Gastrocnemius medialis (tissue), 4 donors: ENCODE results near the gene INPP4B. TPM values are rescaled to one million over a fixed set of nuclear protein-coding genes. Genes with fewer than 3 reads are reported as not detected.

Source experiments
- ATAC-seq, 2 donors: fragments of 150-250 bp; one replicate each; pipeline ENCODE4 v1.9.1; 2016
- DNase-seq, 2 donors: peaks; one replicate each; pipeline ENCODE4 v3.0.0-alpha.2; 2019
- H3K27ac ChIP-seq, 4 donors: fragments of 200-600 bp; sonication (generic); 1 replicate in 1 of 4; 2 replicates in 3 of 4; pipeline ENCODE4 v1.5.1; 2016 to 2018; ENCODE audit warnings: mild to moderate bottlenecking in 2 of 4, moderate library complexity in 1 of 4
- H3K27me3 ChIP-seq, 3 donors: fragments of 200-600 bp; sonication (generic) in 2 of 3; 1 replicate in 1 of 3; 2 replicates in 2 of 3; pipeline versions ENCODE4 v1.5.1 to v1.6.0; 2016 to 2019; ENCODE audit warnings: mild to moderate bottlenecking in 1 of 3, moderate library complexity in 1 of 3
- H3K36me3 ChIP-seq, 2 donors: fragments of 200-600 bp; sonication (generic) in 1 of 2; one replicate each; pipeline ENCODE4 v1.5.1; 2017 to 2018
- H3K4me1 ChIP-seq, 2 donors: fragments of 200-600 bp; sonication (generic) in 1 of 2; one replicate each; pipeline ENCODE4 v1.5.1; 2016 to 2017; ENCODE audit warnings: mild to moderate bottlenecking in 2 of 2
- H3K4me3 ChIP-seq, 4 donors: fragments of 200-600 bp; sonication (generic) in 3 of 4; 1 replicate in 1 of 4; 2 replicates in 3 of 4; pipeline ENCODE4 v1.5.1; 2016 to 2019; ENCODE audit warnings: mild to moderate bottlenecking in 2 of 4
- H3K9me3 ChIP-seq, 3 donors: fragments of 200-600 bp; sonication (generic) in 2 of 3; 1 replicate in 1 of 3; 2 replicates in 2 of 3; pipeline ENCODE4 v1.5.1; 2016 to 2019
- CTCF ChIP-seq, 5 experiments: fragments of 450-650 bp in 3 of 5; fragments of 200-600 bp in 2 of 5; sonication (generic) in 2 of 5; IDR thresholded peaks in 4 of 5; conservative IDR thresholded peaks in 1 of 5; 1 replicate in 4 of 5; 2 replicates in 1 of 5; pipeline ENCODE4 v1.5.1; 2016 to 2019; ENCODE audit warnings: antibody characterized with exemption in 5 of 5, mild to moderate bottlenecking in 3 of 5, moderate library complexity in 3 of 5
- POLR2A ChIP-seq, 2 donors: fragments of 450-650 bp; IDR thresholded peaks; one replicate each; pipeline ENCODE4 v1.6.1; 2017; ENCODE audit warnings: antibody characterized with exemption in 2 of 2, mild to moderate bottlenecking in 2 of 2, moderate library complexity in 2 of 2
- in situ Hi-C, 4 donors: fragments of 200-750 bp; cut with MboI; loops; one replicate each; pipeline versions ENCODE4 v1.15.0 to v1.8.0; 2017; ENCODE audit warnings: low sequenced_read_pairs in 4 of 4
- intact Hi-C: fragments of 100-400 bp; cut with DNase I; formaldehyde crosslinking; loops from one replicate; pipeline ENCODE4 v1.15.1; 2023; ENCODE audit warnings: low total_unique reads
- total RNA-seq, 4 donors: library from RNA; depleted of rRNA; stranded (reverse); fragments of >200 nt; gene quantifications; one replicate each; pipeline versions ENCODE4 v1.1.0 to v1.2.3, GENCODE V29; 2016

INPP4B gene
- total RNA-seq, 4 donors from 2014 or later = 7.5 to 23.6 (median 9.1) TPM

GRCh38 chr4:142354794-142355420 is 491.2 kb downstream of the INPP4B start:
- no peak for ATAC-seq
- no peak for DNase-seq
- intact Hi-C loops = loop anchor here (10.0 kb wide), 1 partner anchor 460 kb away; no protein-coding TSS in a partner anchor
- Histone ChIP-seq H3K4me1 (peaks cover 35 to 52% of the 10 kb centered on the region in 2 donors), H3K27ac (peak overlapping the region; percentile 22 to 66 (median 50)), H3K36me3 (no peaks in the 10 kb centered on the region), H3K4me3 (no peak overlapping the region), H3K9me3 (no peaks in the 10 kb centered on the region), H3K27me3 (no peaks in the 10 kb centered on the region)
- TF ChIP-seq CTCF (IDR thresholded peaks at IDR 0.05 in 4 of 5, conservative IDR thresholded peaks at IDR 0.05 in 1 of 5) (no peak), POLR2A (IDR thresholded peaks at IDR 0.05) (no peak)
- in situ Hi-C loops = loop anchor here in 3 of 4 donors (10.0 to 25.0 kb wide), 3 partner anchors 357 to 490 kb away; partner anchors contain the start of gene INPP4B (in 3 of the 3)

DNA sequence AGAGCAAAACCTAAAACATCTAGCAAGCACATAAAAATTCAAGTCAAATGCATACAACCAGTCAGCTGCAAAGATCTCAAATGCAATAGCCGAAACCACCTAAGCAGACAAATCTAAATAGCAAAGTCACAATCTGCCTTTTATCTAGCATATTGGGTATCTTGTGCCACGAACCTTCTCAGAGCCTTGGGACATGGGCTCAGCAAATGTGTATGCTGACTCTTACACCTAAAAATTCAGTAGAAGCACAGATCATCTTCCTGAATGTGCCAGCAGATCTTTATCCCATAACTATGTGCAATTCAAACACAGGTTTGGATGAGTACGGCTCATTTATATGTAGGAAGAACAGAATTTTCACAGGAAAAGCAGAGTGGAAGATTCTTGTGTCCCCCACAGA is 492.1 kb downstream of the INPP4B start:
- peaks cover 36 to 57% of the 10 kb centered on the region in 2 donors for H3K4me1 ChIP-seq
- H3K27ac ChIP-seq = peak overlapping the region in 3 of 4 donors; percentile 46 to 66 (median 54)
- ATAC-seq = no peak
- no peaks in the 10 kb centered on the region for H3K36me3 ChIP-seq
- no peaks in the 10 kb centered on the region for H3K27me3 ChIP-seq
- in situ Hi-C loops = loop anchor here in 3 of 4 donors (10.0 to 25.0 kb wide), 3 partner anchors 358 to 491 kb away; partner anchors contain the start of gene INPP4B (in 3 of the 3)
- no peak for DNase-seq
- no peaks in the 10 kb centered on the region for H3K9me3 ChIP-seq
- intact Hi-C loops = loop anchor here (10.0 kb wide), 1 partner anchor 461 kb away; no protein-coding TSS in a partner anchor
- TF ChIP-seq CTCF (IDR thresholded peaks at IDR 0.05 in 4 of 5, conservative IDR thresholded peaks at IDR 0.05 in 1 of 5) = no peak
- no peak for TF ChIP-seq POLR2A (IDR thresholded peaks at IDR 0.05)
- no peak overlapping the region for H3K4me3 ChIP-seq

DNA sequence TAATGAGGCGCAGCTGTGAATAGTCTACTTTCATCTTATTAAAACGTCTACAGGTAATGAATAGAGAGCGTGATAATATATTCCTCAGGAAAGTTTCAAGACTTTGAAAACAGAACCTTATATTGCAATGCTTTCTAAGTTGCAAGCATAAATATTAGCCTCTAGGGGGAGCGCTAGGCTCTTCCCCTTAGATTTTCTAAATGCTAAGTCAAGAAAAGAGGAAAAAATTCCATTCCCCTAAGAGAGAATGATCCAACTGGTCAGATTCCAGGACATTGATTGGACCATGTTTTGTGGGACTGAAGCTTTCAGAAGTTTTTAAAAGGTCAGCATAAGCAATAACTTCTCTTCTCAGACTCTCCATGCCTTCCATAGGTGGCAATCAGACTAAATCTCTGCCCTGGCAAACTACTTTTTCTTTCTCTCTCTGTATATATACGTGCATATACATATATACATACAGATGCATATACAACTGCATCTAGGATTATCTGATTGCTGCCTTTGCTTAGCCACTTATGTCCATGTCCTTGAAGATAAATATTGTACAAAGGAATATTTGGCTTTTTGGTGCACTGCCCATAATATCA is 492.9 kb downstream of the INPP4B start:
- peak; percentile 38 to 69 for ATAC-seq
- intact Hi-C loops (loop anchor here (2.0 to 10.0 kb wide), 3 partner anchors 50 to 494 kb away; partner anchors contain the start of gene INPP4B), in situ Hi-C loops (loop anchor here in 3 of 4 donors (10.0 to 25.0 kb wide), 3 partner anchors 359 to 492 kb away; partner anchors contain the start of gene INPP4B (in 3 of the 3))

GRCh38 chr4:142352712-142353111 is 493.4 kb downstream of the INPP4B start:
- Histone ChIP-seq H3K9me3 (no peaks in the 10 kb centered on the region), H3K4me1 (peaks cover 36 to 70% of the 10 kb centered on the region in 2 donors), H3K4me3 (peak overlapping the region in 3 of 4 donors; percentile 2 to 23 (median 4)), H3K36me3 (no peaks in the 10 kb centered on the region), H3K27ac (peak overlapping the region; percentile 45 to 75 (median 60)), H3K27me3 (no peaks in the 10 kb centered on the region)
- no peak for TF ChIP-seq POLR2A (IDR thresholded peaks at IDR 0.05)
- no peak for TF ChIP-seq CTCF (IDR thresholded peaks at IDR 0.05 in 4 of 5, conservative IDR thresholded peaks at IDR 0.05 in 1 of 5)
- in situ Hi-C loops = loop anchor here in 3 of 4 donors (10.0 to 25.0 kb wide), 3 partner anchors 360 to 492 kb away; partner anchors contain the start of gene INPP4B (in 3 of the 3)
- DNase-seq = no peak
- ATAC-seq = peak; percentile 32 to 38
- intact Hi-C loops = loop anchor here (2.0 to 10.0 kb wide), 3 partner anchors 50 to 494 kb away; partner anchors contain the start of gene INPP4B

More for the DNA sequence above, 492.9 kb downstream of the INPP4B start:
- DNase-seq = no peak
- Histone ChIP-seq H3K4me1 (peaks cover 36 to 65% of the 10 kb centered on the region in 2 donors), H3K9me3 (no peaks in the 10 kb centered on the region), H3K27me3 (no peaks in the 10 kb centered on the region), H3K36me3 (no peaks in the 10 kb centered on the region), H3K4me3 (peak overlapping the region in 3 of 4 donors; percentile 2 to 23 (median 4)), H3K27ac (peak overlapping the region; percentile 45 to 75 (median 60))
- TF ChIP-seq CTCF (IDR thresholded peaks at IDR 0.05 in 4 of 5, conservative IDR thresholded peaks at IDR 0.05 in 1 of 5) (peak; percentile 66 to 91 (median 76)), POLR2A (IDR thresholded peaks at IDR 0.05) (no peak)
